Keratinocyte (primary cell): Measurements from ENCODE around the gene CDC14B. TPM values are rescaled to one million over a fixed set of nuclear protein-coding genes. Genes with fewer than 3 reads are reported as not detected.

Experiments used
- DNase-seq: peaks from one replicate; pipeline ENCODE4 v3.0.0-alpha.2; 2011; ENCODE audit warnings: low read depth, missing footprints, low spot score
- FAIRE-seq: peaks from 2 replicates; lab custom pipeline; 2011; peaks lifted over from hg19 to GRCh38; lab: Jason Lieb, UNC
- H2AFZ ChIP-seq: 2 replicates; pipeline ENCODE4 v1.6.0; 2012; ENCODE audit warnings: low read length, control low read depth, inconsistent platforms; ENCODE audit not compliant: control insufficient read depth
- H3K27ac ChIP-seq: 2 replicates; pipeline ENCODE4 v1.5.1; 2011; ENCODE audit warnings: low read length; ENCODE audit not compliant: control insufficient read depth, insufficient read depth
- H3K27me3 ChIP-seq: 3 replicates; pipeline ENCODE4 v1.6.0; 2011; ENCODE audit warnings: low read length; ENCODE audit not compliant: control insufficient read depth, insufficient read depth; ENCODE audit errors: extremely low read depth
- H3K36me3 ChIP-seq, 2 experiments: 2 replicates in 1 of 2; 3 replicates in 1 of 2; pipeline ENCODE4 v1.5.1; 2011; ENCODE audit warnings: low read length in 2 of 2, mild to moderate bottlenecking in 1 of 2; ENCODE audit not compliant: control insufficient read depth in 2 of 2, insufficient read depth in 2 of 2; ENCODE audit errors: extremely low read depth in 1 of 2
- H3K4me1 ChIP-seq: 3 replicates; pipeline ENCODE4 v1.5.1; 2011; ENCODE audit warnings: low read length; ENCODE audit not compliant: control insufficient read depth, insufficient read depth; ENCODE audit errors: extremely low read depth
- H3K4me2 ChIP-seq: 3 replicates; pipeline ENCODE4 v1.6.0; 2011; ENCODE audit warnings: low read depth, low read length; ENCODE audit not compliant: control insufficient read depth, insufficient read depth; ENCODE audit errors: extremely low read depth
- H3K4me3 ChIP-seq, 3 experiments: fragments of 200-600 bp in 1 of 3; sonication (generic) in 1 of 3; 2 replicates in 2 of 3; 3 replicates in 1 of 3; pipeline ENCODE4 v1.5.1; 2011 to 2016; ENCODE audit warnings: low read length in 3 of 3, mild to moderate bottlenecking in 3 of 3, control low read depth in 2 of 3, inconsistent platforms in 1 of 3, low read depth in 1 of 3, mixed read lengths in 1 of 3, mixed run types in 1 of 3, moderate library complexity in 1 of 3; ENCODE audit not compliant: control insufficient read depth in 2 of 3, insufficient read depth in 2 of 3; ENCODE audit errors: extremely low read depth in 1 of 3
- H3K79me2 ChIP-seq: 2 replicates; pipeline ENCODE4 v1.6.0; 2012; ENCODE audit warnings: low read length; ENCODE audit not compliant: control insufficient read depth, insufficient read depth
- H3K9ac ChIP-seq: 3 replicates; pipeline ENCODE4 v1.6.0; 2011; ENCODE audit warnings: low read length; ENCODE audit not compliant: control insufficient read depth, insufficient read depth; ENCODE audit errors: extremely low read depth
- H3K9me1 ChIP-seq: 3 replicates; pipeline ENCODE4 v1.6.0; 2011; ENCODE audit warnings: low read length; ENCODE audit not compliant: control insufficient read depth, insufficient read depth; ENCODE audit errors: extremely low read depth
- H3K9me3 ChIP-seq: 2 replicates; pipeline ENCODE4 v1.5.1; 2012; ENCODE audit warnings: low read depth, low read length; ENCODE audit not compliant: control insufficient read depth
- H4K20me1 ChIP-seq: 3 replicates; pipeline ENCODE4 v1.6.0; 2011; ENCODE audit warnings: low read length; ENCODE audit not compliant: control insufficient read depth, insufficient read depth; ENCODE audit errors: extremely low read depth
- CTCF ChIP-seq, 3 experiments: IDR thresholded peaks in 1 of 3; conservative IDR thresholded peaks in 1 of 3; optimal IDR thresholded peaks in 1 of 3; 2 replicates in 2 of 3; 3 replicates in 1 of 3; pipeline versions ENCODE3 to v1.5.1; 2011; ENCODE audit warnings: low read length in 3 of 3, mild to moderate bottlenecking in 3 of 3, moderate library complexity in 2 of 3, control low read depth in 1 of 3, inconsistent platforms in 1 of 3; ENCODE audit not compliant: insufficient read depth in 2 of 3; ENCODE audit errors: extremely low read depth in 1 of 3
- EZH2 ChIP-seq: IDR thresholded peaks from one replicate; pipeline ENCODE4 v1.6.1; 2012; ENCODE audit warnings: inconsistent platforms, mild to moderate bottlenecking, low read length, moderate library complexity
- dilution Hi-C: fragments of 300-500 bp; cut with MboI; formaldehyde crosslinking; loops from one replicate; pipeline ENCODE4 v1.7.0; 2020; ENCODE audit warnings: low sequenced_read_pairs; ENCODE audit not compliant: extremely low pct_ligation_motif_present
- polyA plus RNA-seq, 5 experiments: library from polyadenylated mRNA; depleted of rRNA in 3 of 5; stranded (reverse) in 3 of 5; stranded (forward) in 1 of 5; unstranded in 1 of 5; fragments of >200 nt; gene quantifications; 1 replicate in 1 of 5; 2 replicates in 3 of 5; 3 replicates in 1 of 5; pipeline versions ENCODE4 v1.2.1 to v1.2.3, GENCODE V29; 2011 to 2012; ENCODE audit warnings: missing spikeins in 2 of 5, low read depth in 1 of 5, low replicate concordance in 1 of 5

Gene CDC14B
- polyA plus RNA-seq, 1 donor (not counting 4 experiments of a cell fraction or from before 2014, with no cell fraction given), result 7.5 TPM

- dilution Hi-C loops, result no loop called here
- Histone ChIP-seq H3K79me2 (no peaks in the 10 kb centered on the region), H3K4me1 (no peaks in the 10 kb centered on the region), H3K36me3 (peaks cover 0 to 19% of the 10 kb centered on the region in 2 experiments), H3K4me3 (no peak overlapping the region), H3K27me3 (no peaks in the 10 kb centered on the region), H3K27ac (no peak overlapping the region), H4K20me1 (no peaks in the 10 kb centered on the region), H3K9me3 (no peaks in the 10 kb centered on the region), H3K4me2 (no peak overlapping the region), H3K9me1 (no peaks in the 10 kb centered on the region), H3K9ac (no peak overlapping the region), H2AFZ (no peak overlapping the region)
- no peak for FAIRE-seq
- DNase-seq, result no peak
- TF ChIP-seq EZH2 (no peak), CTCF (optimal IDR thresholded peaks at IDR 0.05 in 1 of 3, IDR thresholded peaks at IDR 0.05 in 1 of 3, conservative IDR thresholded peaks at IDR 0.05 in 1 of 3; ENCODE audit: extremely low read depth in 1 of 3, insufficient read depth in 2 of 3, low read length in 3 of 3) (no peak)
Observed at GRCh38 chr9:96491079-96491879, 128.4 kb downstream of the CDC14B start.

GRCh38 chr9:96490534-96491078 is 129.0 kb downstream of the CDC14B start:
- dilution Hi-C loops, result no loop called here
- Histone ChIP-seq H3K4me1 (no peaks in the 10 kb centered on the region), H3K9me1 (no peaks in the 10 kb centered on the region), H3K27ac (no peak overlapping the region), H3K4me3 (no peak overlapping the region), H3K4me2 (no peak overlapping the region), H3K36me3 (peaks cover 0 to 19% of the 10 kb centered on the region in 2 experiments), H4K20me1 (no peaks in the 10 kb centered on the region), H2AFZ (no peak overlapping the region), H3K27me3 (no peaks in the 10 kb centered on the region), H3K9ac (no peak overlapping the region), H3K9me3 (no peaks in the 10 kb centered on the region), H3K79me2 (no peaks in the 10 kb centered on the region)
- DNase-seq, result no peak
- no peak for FAIRE-seq
- no peak for TF ChIP-seq EZH2
- no peak for TF ChIP-seq CTCF (optimal IDR thresholded peaks at IDR 0.05 in 1 of 3, IDR thresholded peaks at IDR 0.05 in 1 of 3, conservative IDR thresholded peaks at IDR 0.05 in 1 of 3; ENCODE audit: extremely low read depth in 1 of 3, insufficient read depth in 2 of 3, low read length in 3 of 3)
